GM12864 (cell line): ENCODE results near the gene MKS1.

Experiments
- DNase-seq: peaks from one replicate; pipeline ENCODE4 v3.0.0-alpha.2; 2011; ENCODE audit warnings: low read depth
- H3K4me3 ChIP-seq: 2 replicates; pipeline ENCODE4 v1.5.1; 2011; ENCODE audit warnings: mild to moderate bottlenecking, low read depth, low read length, control low read depth
- CTCF ChIP-seq: IDR thresholded peaks from 2 replicates; pipeline ENCODE4 v1.5.1; 2011; ENCODE audit warnings: low read depth, mild to moderate bottlenecking, moderate library complexity, low read length, control low read depth, inconsistent platforms; ENCODE audit errors: missing control alignments

Gene MKS1

GRCh38 chr17:58219789-58220183, 731 bp upstream of the MKS1 start:
- peak overlapping the region; percentile 63; the same call in 1 of the 2 replicates for H3K4me3 ChIP-seq
- no peak for DNase-seq

DNA sequence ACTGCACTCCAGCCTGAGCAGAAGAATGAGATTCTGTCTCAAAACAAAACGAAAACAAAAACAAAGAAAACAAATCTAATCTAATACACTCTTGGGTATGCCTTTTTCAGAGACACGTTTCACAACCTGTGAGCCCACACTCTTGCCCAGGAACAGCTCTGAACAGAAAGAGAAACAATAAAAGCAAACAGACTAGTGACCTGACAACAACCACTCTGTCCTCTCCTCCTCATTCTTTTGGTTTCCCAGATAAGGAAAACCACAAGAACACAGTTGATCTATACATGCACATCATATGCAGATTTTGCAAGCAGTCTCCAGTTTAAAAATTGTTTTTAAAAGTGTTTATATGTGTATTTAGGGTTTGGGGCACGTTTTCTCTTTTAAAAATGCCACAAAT, 1.3 kb downstream of the MKS1 start:
- H3K4me3 ChIP-seq = no peak overlapping the region
- no peak for TF ChIP-seq CTCF
- no peak for DNase-seq

More at GRCh38 chr17:58219789-58220183, 731 bp upstream of the MKS1 start:
- TF ChIP-seq CTCF = no peak

DNA sequence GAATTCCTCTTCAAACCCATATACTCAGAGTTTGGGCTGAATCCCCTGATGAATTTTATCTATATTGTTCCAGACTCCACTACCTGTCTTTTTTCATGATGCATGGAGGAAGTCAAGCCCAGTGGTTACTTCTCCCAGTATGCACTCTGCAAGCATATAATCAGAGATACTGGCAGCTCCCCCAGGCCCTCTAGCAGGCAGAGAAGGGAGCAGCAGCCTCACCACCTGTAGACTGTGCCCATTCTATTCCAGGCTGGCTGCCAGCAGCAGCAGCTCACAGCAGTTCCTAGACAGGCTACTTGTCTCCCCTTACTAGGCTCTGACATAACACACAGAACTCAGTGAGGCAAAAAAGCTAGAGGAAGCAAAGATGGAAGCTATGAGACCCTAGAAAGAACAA, 3.4 kb downstream of the MKS1 start:
- no peak for DNase-seq

GRCh38 chr17:58210922-58211321, 8.1 kb downstream of the MKS1 start:
- no peak overlapping the region for H3K4me3 ChIP-seq
- peak; percentile 46 for TF ChIP-seq CTCF
- DNase-seq = no peak

More for the DNA sequence above, 3.4 kb downstream of the MKS1 start:
- H3K4me3 ChIP-seq = no peak overlapping the region
- no peak for TF ChIP-seq CTCF

- no peak for DNase-seq
- no peak overlapping the region for H3K4me3 ChIP-seq
- TF ChIP-seq CTCF = no peak
Observed at GRCh38 chr17:58208344-58208743, 10.7 kb downstream of the MKS1 start.

- H3K4me3 ChIP-seq = no peak overlapping the region
- TF ChIP-seq CTCF = no peak
- no peak for DNase-seq
Observed at GRCh38 chr17:58207451-58207850, 11.6 kb downstream of the MKS1 start.

- TF ChIP-seq CTCF = no peak
- no peak overlapping the region for H3K4me3 ChIP-seq
- DNase-seq = no peak
Observed at GRCh38 chr17:58205936-58206335, 13.1 kb downstream of the MKS1 start.
